Measurements from ENCODE around the gene LIN52.

GRCh38 chr14:74217672-74218448 lies 133.1 kb downstream of the LIN52 start:
- TF ChIP-seq, protein P1, sequence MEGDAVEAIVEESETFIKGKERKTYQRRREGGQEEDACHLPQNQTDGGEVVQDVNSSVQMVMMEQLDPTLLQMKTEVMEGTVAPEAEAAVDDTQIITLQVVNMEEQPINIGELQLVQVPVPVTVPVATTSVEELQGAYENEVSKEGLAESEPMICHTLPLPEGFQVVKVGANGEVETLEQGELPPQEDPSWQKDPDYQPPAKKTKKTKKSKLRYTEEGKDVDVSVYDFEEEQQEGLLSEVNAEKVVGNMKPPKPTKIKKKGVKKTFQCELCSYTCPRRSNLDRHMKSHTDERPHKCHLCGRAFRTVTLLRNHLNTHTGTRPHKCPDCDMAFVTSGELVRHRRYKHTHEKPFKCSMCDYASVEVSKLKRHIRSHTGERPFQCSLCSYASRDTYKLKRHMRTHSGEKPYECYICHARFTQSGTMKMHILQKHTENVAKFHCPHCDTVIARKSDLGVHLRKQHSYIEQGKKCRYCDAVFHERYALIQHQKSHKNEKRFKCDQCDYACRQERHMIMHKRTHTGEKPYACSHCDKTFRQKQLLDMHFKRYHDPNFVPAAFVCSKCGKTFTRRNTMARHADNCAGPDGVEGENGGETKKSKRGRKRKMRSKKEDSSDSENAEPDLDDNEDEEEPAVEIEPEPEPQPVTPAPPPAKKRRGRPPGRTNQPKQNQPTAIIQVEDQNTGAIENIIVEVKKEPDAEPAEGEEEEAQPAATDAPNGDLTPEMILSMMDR (IDR thresholded peaks at IDR 0.05; ENCODE audit: low read length), result peak; percentile 69
- TF ChIP-seq EZH2 (optimal IDR thresholded peaks at IDR 0.05; ENCODE audit: low read depth, low read length) (no peak), EZH2phosphoT487 (IDR thresholded peaks at IDR 0.05; ENCODE audit: low read length) (no peak)

All from MM.1S (cell line).